ENCODE results near the gene LPIN1. TPM values are rescaled to one million over a fixed set of nuclear protein-coding genes. Genes with fewer than 3 reads are reported as not detected.

LPIN1 gene
- total and polyA plus RNA-seq, 2 of the 13 experiments (the other 11 are each of a cell fraction or from before 2014, with no cell fraction given): 9.7 to 19.4 TPM

DNA sequence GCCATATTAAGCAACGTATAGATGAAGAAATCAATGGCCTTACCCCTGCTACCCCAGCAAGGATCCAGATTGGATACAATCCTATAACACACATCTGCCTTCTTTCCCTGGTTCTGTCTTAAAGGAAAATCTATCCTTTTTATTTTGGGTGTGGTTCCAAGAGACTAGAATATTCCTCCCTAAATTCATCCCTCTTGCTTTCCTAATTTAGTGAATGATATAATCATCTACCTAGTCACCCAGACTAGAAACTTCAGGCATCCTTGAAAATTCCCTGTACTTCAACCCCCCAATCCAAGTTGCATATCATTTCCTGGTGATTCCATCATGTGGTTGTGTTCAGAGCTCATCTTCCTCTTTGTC lies 35.1 kb upstream of the LPIN1 start:
- no peak overlapping the region for H3K9ac ChIP-seq (ENCODE audit: insufficient read depth, low read depth, low read length)
- H3K4me3 ChIP-seq (replicated peaks in 1 of 3; ENCODE audit: insufficient read depth in 1 of 3, low read depth in 2 of 3, low read length in 3 of 3): no peak overlapping the region
- no peaks in the 10 kb centered on the region for H3K36me3 ChIP-seq (replicated peaks in 1 of 2; ENCODE audit: control insufficient read depth in 1 of 2, insufficient read depth in 2 of 2, low read length in 2 of 2)
- H3K27ac ChIP-seq (ENCODE audit: extremely low read length, insufficient read depth, low read length): no peak overlapping the region
- 50% methylated on average over 1 of the region's 1 CpG for WGBS (ENCODE audit: low lambda C conversion rate)
- intact Hi-C loops (cut with micrococcal nuclease; ENCODE audit: unreplicated experiment): no loop called here
- no peaks in the 10 kb centered on the region for H3K9me3 ChIP-seq (ENCODE audit: low read length)
- H3K4me2 ChIP-seq (ENCODE audit: low read depth, low read length): no peak overlapping the region
- ChIA-PET POLR2A (no interaction called here), CTCF (ENCODE audit: low intra/inter-chr PET ratio, low total read pairs) (no interaction called here)
- TF ChIP-seq MXD4 (CRISPR knock-in tag; IDR thresholded peaks at IDR 0.05) (no peak), KLF11 (CRISPR knock-in tag; IDR thresholded peaks at IDR 0.05) (no peak), ZNF570 (CRISPR knock-in tag; IDR thresholded peaks at IDR 0.05; ENCODE audit: borderline replicate concordance) (no peak), ZFYVE20 (CRISPR knock-in tag; IDR thresholded peaks at IDR 0.05; ENCODE audit: borderline replicate concordance, low read depth) (no peak), HNRNPUL1 (IDR thresholded peaks at IDR 0.05; ENCODE audit: low read depth, low read length) (no peak), ZFP36L2 (CRISPR knock-in tag; IDR thresholded peaks at IDR 0.05) (no peak), ZNF337 (CRISPR knock-in tag; IDR thresholded peaks at IDR 0.05; ENCODE audit: borderline replicate concordance, low read depth) (no peak), STAG1 (CRISPR knock-in tag; IDR thresholded peaks at IDR 0.05) (no peak), ZNF335 (CRISPR knock-in tag; IDR thresholded peaks at IDR 0.05) (no peak), EP300 (IDR thresholded peaks at IDR 0.05; ENCODE audit: low read depth in 2 of 2, low read length in 2 of 2) (no peak), EP300 (CRISPR knock-in tag; IDR thresholded peaks at IDR 0.05; ENCODE audit: borderline replicate concordance) (no peak)
- TF ChIP-seq, protein P1, sequence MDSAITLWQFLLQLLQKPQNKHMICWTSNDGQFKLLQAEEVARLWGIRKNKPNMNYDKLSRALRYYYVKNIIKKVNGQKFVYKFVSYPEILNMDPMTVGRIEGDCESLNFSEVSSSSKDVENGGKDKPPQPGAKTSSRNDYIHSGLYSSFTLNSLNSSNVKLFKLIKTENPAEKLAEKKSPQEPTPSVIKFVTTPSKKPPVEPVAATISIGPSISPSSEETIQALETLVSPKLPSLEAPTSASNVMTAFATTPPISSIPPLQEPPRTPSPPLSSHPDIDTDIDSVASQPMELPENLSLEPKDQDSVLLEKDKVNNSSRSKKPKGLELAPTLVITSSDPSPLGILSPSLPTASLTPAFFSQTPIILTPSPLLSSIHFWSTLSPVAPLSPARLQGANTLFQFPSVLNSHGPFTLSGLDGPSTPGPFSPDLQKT (CRISPR knock-in tag; IDR thresholded peaks at IDR 0.05; ENCODE audit: borderline replicate concordance): no peak
- TF ChIP-seq, protein P2, sequence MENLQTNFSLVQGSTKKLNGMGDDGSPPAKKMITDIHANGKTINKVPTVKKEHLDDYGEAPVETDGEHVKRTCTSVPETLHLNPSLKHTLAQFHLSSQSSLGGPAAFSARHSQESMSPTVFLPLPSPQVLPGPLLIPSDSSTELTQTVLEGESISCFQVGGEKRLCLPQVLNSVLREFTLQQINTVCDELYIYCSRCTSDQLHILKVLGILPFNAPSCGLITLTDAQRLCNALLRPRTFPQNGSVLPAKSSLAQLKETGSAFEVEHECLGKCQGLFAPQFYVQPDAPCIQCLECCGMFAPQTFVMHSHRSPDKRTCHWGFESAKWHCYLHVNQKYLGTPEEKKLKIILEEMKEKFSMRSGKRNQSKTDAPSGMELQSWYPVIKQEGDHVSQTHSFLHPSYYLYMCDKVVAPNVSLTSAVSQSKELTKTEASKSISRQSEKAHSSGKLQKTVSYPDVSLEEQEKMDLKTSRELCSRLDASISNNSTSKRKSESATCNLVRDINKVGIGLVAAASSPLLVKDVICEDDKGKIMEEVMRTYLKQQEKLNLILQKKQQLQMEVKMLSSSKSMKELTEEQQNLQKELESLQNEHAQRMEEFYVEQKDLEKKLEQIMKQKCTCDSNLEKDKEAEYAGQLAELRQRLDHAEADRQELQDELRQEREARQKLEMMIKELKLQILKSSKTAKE (CRISPR knock-in tag; IDR thresholded peaks at IDR 0.05; ENCODE audit: borderline replicate concordance): no peak
- peaks cover 10% of the 10 kb centered on the region for H3K4me1 ChIP-seq (ENCODE audit: insufficient read depth, low read length)
- BruUV-seq (replicated peaks): no TSS peak
- no peaks in the 10 kb centered on the region for H4K20me1 ChIP-seq (ENCODE audit: insufficient read depth, low read length)
- DNase-seq (ENCODE audit: low spot score) (no peak), FAIRE-seq (no peak), ATAC-seq (no peak)
- in situ Hi-C loops (cut with HindIII; ENCODE audit: extremely low pct_ligation_motif_present, low pct_unique_long_range_greater_than_20kb): no loop called here
- no peak overlapping the region for H2AFZ ChIP-seq (ENCODE audit: low read length)
- no peaks in the 10 kb centered on the region for H3K79me2 ChIP-seq (ENCODE audit: insufficient read depth, low read length)
- peaks cover 7 to 31% of the 10 kb centered on the region in 2 experiments; a peak in 3 of 5 replicates for H3K27me3 ChIP-seq (ENCODE audit: control insufficient read depth in 1 of 2, insufficient read depth in 2 of 2, low read length in 2 of 2)
